Memory B cell (primary cell): Measurements from ENCODE around the gene PTPRCAP.
"Not testable (repeated sequence)": the region's sequence is repeated elsewhere in the genome, so short reads cannot be mapped to it uniquely, and the experiment has no call there.

Experiments used
- ATAC-seq: fragments of 150-1000 bp; cut with Tn5 transposase; 2 replicates; pipeline ENCODE4 v1.10.0; 2021; ENCODE audit warnings: low read depth, mild to moderate bottlenecking, moderate library complexity
- DNase-seq, 2 donors: peaks; one replicate each; pipeline ENCODE4 v3.0.0; 2022; ENCODE audit warnings: low spot score in 2 of 2
- H3K27ac Mint-ChIP-seq: one replicate; pipeline ENCODE4 v1.8.0; 2022; ENCODE audit warnings: mild to moderate bottlenecking, moderate library complexity, mixed read lengths
- H3K27me3 Mint-ChIP-seq: one replicate; pipeline ENCODE4 v1.8.0; 2022; ENCODE audit warnings: mixed read lengths
- H3K36me3 Mint-ChIP-seq: one replicate; pipeline ENCODE4 v1.8.0; 2022; ENCODE audit warnings: mild to moderate bottlenecking, mixed read lengths
- H3K4me1 Mint-ChIP-seq: one replicate; pipeline ENCODE4 v1.8.0; 2022; ENCODE audit warnings: mixed read lengths
- H3K4me3 Mint-ChIP-seq: one replicate; pipeline ENCODE4 v1.8.0; 2022; ENCODE audit warnings: mild to moderate bottlenecking, moderate library complexity, mixed read lengths
- H3K9me3 Mint-ChIP-seq: one replicate; pipeline ENCODE4 v1.8.0; 2022; ENCODE audit warnings: mixed read lengths

PTPRCAP gene

DNA sequence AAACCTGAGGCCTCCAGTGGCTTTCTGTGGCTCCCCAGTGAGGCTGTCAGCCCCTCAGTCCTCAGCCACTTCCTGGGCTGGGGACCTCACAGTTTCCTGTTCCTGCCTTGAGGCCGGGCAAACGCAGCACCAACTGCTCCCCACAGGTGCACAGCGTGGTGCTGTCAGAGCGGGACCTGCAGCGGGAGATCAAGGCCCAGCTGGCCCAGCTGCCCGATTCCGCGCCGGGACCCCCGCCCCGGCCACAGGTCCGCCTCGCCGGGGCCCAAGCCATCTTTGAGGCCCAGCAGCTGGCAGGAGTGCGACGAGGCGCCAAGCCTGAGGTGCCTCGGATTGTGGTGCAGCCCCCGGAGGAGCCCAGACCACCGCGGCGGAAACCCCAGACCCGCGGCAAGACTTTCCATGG, 28.2 kb downstream of the PTPRCAP start:
- Mint-ChIP-seq H3K9me3 (no peaks in the 10 kb centered on the region), H3K27ac (peak overlapping the region; percentile 86), H3K36me3 (peaks cover 18% of the 10 kb centered on the region), H3K4me1 (peaks cover 63% of the 10 kb centered on the region), H3K4me3 (peak overlapping the region; percentile 93), H3K27me3 (no peaks in the 10 kb centered on the region)
- DNase-seq, result peak; percentile 47 to 48
- ATAC-seq, result peak; percentile 74

DNA sequence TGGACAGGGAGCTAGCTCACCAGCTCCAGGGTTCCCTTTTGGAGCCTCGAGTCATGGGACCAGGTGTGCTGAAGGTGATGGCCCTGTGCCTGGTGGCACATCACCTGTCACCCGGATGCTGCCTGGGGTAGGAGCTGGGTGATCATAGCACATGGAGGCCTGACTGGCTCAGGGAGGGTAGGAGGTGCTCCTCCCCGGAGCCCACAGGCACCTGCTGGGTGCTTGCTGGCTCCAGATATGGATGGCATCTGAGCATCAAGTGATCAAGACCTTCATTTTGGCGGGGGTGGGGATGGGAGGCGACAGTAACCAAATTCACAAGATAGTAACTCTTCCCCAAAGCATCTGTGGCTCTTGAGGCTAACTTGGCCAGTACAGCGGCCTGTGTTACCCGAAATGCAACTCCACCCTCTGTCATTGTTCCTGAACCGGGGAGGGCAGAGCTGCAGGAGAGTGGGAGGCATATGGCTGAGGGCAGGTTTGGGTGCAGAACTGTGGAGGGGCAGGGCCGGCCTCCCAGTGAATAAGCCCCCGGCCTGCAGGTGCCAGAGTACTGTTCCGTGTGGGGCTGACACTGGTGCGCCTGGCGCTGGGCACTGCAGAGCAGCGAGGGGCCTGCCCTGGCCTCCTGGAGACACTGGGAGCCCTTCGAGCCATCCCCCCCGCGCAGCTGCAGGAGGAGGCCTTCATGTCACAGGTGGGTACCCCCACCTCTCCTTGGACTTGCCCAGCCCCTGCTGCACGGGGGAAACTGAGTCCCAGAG, 28.9 kb downstream of the PTPRCAP start:
- Mint-ChIP-seq H3K27me3 (no peaks in the 10 kb centered on the region), H3K4me3 (peak overlapping the region; percentile 93), H3K27ac (peak overlapping the region; percentile 45), H3K4me1 (peaks cover 65% of the 10 kb centered on the region), H3K9me3 (no peaks in the 10 kb centered on the region), H3K36me3 (peaks cover 20% of the 10 kb centered on the region)
- peak; percentile 3 for ATAC-seq
- no peak for DNase-seq

DNA sequence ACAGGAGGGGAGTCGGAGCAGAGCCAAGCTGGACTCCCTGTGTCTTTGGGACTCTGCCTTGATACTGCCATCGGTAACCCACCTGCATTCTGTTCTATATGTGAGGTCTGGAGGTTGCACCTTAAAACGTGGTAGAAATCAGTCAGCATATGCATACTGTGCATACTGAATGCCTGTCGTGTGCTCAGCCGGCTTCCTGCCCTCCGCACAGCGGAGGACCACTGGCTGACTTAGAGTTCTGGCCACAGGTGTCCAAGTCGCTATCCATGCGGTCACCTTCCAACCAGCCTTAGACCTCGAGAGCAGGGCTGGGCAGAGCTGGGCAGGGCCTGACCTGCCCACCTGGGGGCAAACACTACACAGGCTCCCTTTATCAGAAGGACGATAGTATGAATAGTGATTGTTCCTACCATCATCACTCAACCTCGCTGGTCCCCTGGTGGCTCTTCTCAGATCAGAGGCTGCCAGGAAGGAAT, 29.8 kb downstream of the PTPRCAP start:
- H3K27me3 Mint-ChIP-seq, result no peaks in the 10 kb centered on the region
- peak overlapping the region; percentile 91 for H3K27ac Mint-ChIP-seq
- H3K4me1 Mint-ChIP-seq, result peaks cover 59% of the 10 kb centered on the region
- no peaks in the 10 kb centered on the region for H3K9me3 Mint-ChIP-seq
- H3K36me3 Mint-ChIP-seq, result peaks cover 23% of the 10 kb centered on the region
- ATAC-seq (no peak), DNase-seq (no peak)
- peak overlapping the region; percentile 93 for H3K4me3 Mint-ChIP-seq

DNA sequence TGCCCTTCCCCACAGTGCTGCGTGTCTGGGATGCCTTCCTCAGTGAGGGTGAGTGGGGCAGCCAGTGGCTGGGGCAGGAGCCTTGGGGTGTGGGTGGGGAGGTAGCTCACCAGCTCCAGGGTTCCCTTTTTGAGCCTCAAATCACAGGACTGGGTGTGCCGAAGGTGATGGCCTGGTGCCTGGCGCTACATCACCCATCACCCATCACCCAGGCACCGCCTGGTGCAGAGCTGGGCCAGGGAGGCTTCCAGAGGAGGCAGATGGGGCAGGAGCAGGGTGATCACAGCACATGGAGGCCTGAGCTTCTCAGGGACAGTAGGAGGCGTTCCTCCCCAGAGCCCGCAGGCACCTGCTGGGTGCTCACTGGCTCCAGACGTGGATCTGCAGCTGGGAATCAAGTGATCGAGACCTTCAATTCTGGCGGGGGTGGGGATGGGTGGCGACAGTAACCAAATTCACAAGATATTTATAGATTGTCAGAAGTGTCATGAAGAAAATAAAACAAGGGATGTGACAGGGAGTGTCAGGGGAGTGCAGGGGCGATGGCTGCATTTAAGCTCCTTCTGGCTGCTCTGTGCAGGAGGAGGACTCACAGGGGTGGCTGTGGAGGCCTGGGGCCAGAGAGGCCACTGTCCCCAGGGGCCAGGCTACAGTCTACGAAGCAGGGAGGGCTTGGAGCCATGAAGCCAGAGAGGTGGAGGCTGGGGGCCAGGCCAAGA, 30.4 kb downstream of the PTPRCAP start:
- DNase-seq (no peak), ATAC-seq (no peak)
- no peaks in the 10 kb centered on the region for H3K27me3 Mint-ChIP-seq
- peak overlapping the region; percentile 91 for H3K27ac Mint-ChIP-seq
- no peaks in the 10 kb centered on the region for H3K9me3 Mint-ChIP-seq
- peaks cover 55% of the 10 kb centered on the region for H3K4me1 Mint-ChIP-seq
- peak overlapping the region; percentile 93 for H3K4me3 Mint-ChIP-seq
- H3K36me3 Mint-ChIP-seq, result peaks cover 23% of the 10 kb centered on the region

DNA sequence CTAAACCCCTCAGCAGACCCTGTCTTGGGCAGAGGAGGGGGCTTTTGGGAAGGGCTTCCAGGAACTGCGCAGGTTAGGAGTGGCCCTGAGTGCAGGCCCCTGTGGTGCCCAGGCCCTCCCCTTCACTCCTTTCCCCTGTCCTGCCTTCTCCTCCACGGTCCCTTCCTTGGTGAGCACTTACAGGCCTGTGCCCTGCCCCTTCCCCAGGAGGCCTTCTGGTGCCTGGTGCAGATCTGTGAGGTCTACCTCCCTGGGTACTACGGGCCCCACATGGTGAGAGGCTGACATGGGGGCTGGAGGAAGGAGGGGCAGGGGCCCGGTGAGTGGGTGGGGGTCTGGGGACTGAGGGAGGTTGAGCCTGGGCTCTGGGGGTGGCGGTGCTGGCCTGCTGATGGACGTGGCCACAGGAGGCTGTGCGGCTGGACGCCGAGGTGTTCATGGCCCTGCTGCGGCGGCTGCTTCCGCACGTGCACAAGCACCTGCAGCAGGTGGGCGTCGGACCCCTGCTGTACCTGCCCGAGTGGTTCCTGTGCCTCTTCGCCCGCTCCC, 31.0 kb downstream of the PTPRCAP start:
- ATAC-seq (no peak), DNase-seq (no peak)
- Mint-ChIP-seq H3K4me3 (peak overlapping the region; percentile 93), H3K9me3 (no peaks in the 10 kb centered on the region), H3K27ac (peak overlapping the region; percentile 91), H3K36me3 (peaks cover 23% of the 10 kb centered on the region), H3K27me3 (no peaks in the 10 kb centered on the region), H3K4me1 (peaks cover 49% of the 10 kb centered on the region)

DNA sequence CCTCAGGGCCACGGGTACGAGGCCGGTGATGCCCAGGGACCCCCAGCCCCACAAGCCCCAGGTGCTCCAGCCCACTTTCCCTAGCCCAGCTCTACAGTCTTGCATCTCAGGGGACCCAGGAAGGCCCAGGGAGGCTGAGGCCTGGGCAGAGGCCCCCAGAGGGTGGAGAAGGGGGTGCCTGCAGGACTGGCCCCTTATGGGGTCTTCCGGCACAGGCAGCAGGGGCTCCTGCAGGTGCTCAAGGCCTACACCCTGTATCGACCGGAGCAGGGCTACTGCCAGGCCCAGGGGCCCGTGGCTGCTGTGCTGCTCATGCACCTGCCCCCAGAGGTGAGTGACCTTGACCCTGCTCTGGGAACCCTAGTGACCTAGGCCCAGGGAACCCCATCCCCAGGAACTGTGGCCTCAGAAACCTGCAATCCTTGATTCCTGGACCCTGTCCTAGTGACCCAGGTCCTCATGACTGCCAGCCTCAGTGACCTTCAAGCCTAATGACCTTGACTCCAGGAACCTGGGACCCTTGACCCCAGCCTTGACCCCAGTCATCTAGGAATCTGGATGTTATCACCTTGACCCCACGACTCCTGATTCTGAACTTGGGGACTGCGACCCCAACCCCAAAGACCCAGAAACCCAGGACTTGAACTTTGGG, 31.7 kb downstream of the PTPRCAP start:
- ATAC-seq (no peak), DNase-seq (no peak)
- Mint-ChIP-seq H3K4me3 (peak overlapping the region; percentile 93), H3K9me3 (no peaks in the 10 kb centered on the region), H3K27ac (peak overlapping the region; percentile 91), H3K27me3 (no peaks in the 10 kb centered on the region), H3K36me3 (peaks cover 23% of the 10 kb centered on the region), H3K4me1 (peaks cover 45% of the 10 kb centered on the region)

DNA sequence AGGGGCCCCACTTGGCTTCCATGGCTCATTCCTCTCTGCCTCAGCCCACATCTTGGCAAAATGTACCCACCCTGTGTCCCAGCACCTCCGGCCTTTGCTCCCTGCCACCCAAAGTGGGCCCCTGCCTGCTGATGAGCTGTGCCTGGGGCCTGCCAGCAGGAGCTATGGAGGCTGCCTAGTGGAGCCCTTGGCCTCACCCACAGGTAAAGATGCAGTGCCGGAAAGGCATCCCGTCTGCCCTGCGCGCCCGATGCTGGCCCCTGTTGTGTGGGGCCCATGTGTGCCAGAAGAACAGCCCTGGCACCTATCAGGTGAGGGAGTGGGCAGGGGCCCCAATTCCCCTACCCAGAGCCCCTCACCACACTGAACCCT, 32.3 kb downstream of the PTPRCAP start:
- H3K27ac Mint-ChIP-seq, result peak overlapping the region; percentile 88
- ATAC-seq (no peak), DNase-seq (no peak)
- H3K27me3 Mint-ChIP-seq, result no peaks in the 10 kb centered on the region
- peaks cover 42% of the 10 kb centered on the region for H3K4me1 Mint-ChIP-seq
- no peaks in the 10 kb centered on the region for H3K9me3 Mint-ChIP-seq
- peak overlapping the region; percentile 93 for H3K4me3 Mint-ChIP-seq
- H3K36me3 Mint-ChIP-seq, result peaks cover 23% of the 10 kb centered on the region

DNA sequence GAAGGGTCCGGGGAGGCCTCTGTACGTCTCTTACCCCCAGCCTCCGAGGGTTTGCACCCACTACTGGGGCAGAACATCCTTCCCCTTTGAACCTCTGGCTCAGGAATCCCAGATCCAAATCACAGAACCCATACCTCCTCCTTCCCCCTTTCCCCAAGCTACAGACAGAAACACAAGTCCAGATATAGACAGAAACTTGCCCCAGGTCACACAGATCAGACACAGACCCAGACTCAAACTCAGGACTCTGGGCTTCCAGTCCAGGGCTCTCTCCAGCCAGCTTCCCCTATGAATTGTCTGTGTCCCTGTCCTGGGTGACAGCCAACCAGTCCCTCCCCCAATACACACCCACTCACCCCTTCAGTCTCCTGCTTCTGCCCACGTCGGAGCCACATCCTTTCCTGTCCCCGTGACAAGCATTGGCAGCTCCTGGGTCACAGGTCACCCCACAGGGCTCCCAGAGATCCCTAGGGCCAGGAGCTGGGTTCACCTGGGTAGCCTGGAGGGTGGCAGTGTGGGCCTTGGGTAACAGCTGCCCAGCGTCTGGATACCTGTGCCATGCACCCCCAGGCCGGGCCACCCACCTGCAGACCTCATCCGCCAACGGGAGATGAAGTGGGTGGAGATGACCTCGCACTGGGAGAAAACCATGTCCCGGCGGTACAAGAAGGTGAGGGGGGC, 32.8 kb downstream of the PTPRCAP start:
- Mint-ChIP-seq H3K4me1 (peaks cover 39% of the 10 kb centered on the region), H3K27me3 (no peaks in the 10 kb centered on the region), H3K4me3 (peak overlapping the region; percentile 93), H3K27ac (peak overlapping the region; percentile 88), H3K36me3 (peaks cover 21% of the 10 kb centered on the region), H3K9me3 (no peaks in the 10 kb centered on the region)
- ATAC-seq (no peak), DNase-seq (no peak)

DNA sequence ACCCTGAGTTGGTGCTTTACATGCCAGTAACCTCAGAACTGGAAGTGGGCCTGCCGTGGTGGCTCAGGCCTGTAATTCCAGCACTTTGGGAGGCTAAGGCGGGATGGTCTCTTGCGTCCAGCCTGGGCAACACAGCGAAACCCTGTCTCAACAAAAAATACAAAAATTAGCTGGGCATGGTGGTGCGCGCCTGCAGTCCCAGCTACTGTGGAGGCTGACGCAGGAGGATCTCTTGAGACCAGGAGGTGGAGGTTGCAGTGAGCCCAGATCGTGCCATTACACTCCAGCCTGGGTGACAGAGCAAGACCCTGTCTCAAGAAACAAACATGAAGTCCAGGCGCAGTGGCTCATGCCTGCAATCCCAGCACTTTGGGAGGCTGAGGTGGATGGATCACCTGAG, 34.4 kb downstream of the PTPRCAP start:
- H3K9me3 Mint-ChIP-seq, DNase-seq, H3K27me3 Mint-ChIP-seq, ATAC-seq: not testable (repeated sequence)
- Mint-ChIP-seq H3K4me1 (peaks cover 30% of the 10 kb centered on the region), H3K27ac (peak overlapping the region; percentile 88), H3K36me3 (peaks cover 21% of the 10 kb centered on the region), H3K4me3 (peak overlapping the region; percentile 93)

DNA sequence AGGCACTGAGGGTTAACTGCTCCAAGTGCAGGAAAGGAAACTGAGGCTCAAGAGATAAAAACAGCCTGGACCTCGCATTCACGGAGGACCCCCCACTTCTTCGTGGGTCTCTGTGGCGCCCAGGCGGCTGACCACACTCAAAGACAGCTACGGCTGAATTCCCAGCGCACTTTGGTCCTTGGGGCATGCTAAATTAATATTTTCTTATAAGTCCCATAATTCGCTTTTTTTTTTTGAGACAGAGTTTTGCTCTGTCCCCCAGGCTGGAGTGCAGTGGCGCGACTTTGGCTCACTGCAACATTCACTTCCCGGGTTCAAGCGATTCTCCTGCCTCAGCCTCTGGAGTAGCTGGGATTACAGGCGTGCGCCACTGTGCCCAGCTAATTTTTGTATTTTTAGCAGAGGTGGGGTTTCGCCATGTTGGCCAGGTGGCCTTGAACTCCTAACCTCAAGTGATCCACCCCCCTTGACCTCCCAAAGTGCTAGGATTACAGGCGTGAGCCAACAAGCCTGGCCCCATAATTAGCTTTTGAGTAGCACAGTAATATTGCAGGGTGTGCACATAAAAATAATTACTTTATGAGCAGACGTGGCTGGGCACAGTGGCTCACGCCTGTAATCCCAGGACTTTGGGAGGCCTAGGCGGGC, 35.2 kb downstream of the PTPRCAP start:
- not testable (repeated sequence) for H3K27me3 Mint-ChIP-seq, H3K9me3 Mint-ChIP-seq, H3K27ac Mint-ChIP-seq, DNase-seq, ATAC-seq
- Mint-ChIP-seq H3K36me3 (peaks cover 25% of the 10 kb centered on the region), H3K4me3 (peak overlapping the region; percentile 75), H3K4me1 (peaks cover 29% of the 10 kb centered on the region)

DNA sequence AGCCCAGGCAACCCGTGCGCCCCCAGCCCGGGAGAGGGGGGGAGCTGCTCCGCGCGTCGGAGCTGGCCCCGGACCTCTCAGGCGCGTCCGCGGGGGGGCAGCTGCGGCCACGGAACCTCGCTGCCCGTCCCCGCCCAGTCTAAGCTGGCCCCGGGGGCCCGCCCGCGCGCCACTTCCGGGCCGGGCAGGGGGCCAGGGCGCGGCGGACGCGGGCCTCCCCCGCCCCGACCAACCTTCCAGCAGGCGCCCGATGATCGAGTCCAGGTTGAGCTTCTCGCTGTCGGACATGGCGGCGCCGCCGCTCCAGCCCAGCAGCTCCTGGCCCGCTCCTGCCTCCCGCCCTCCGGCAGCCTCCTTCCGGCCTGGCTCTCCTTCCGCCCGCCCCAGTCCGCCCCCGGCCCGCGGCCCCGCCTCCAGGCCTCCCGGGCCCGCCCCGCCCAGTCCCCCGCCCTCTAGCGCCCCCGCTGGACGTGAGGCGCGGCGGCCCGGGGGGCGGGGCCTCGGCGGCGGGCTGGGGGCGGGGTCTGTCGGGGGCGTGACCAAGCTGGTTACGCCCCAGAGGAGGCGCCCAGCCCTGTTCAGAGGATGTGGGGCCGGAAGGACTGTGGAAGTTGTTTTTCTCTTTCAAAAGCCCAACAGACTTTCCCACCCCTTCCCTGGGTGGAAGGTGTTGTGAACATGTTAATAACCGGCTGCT, 35.8 kb downstream of the PTPRCAP start, which contains the start of gene PPP1CA:
Gene PPP1CA (minus strand): TSS at position 364 of the 697 bp plus-strand sequence. CDS start 76 bp downstream, at position 288.
- H3K27me3 Mint-ChIP-seq, result no peaks in the 10 kb centered on the region
- peaks cover 21% of the 10 kb centered on the region for H3K36me3 Mint-ChIP-seq
- H3K4me1 Mint-ChIP-seq, result peaks cover 28% of the 10 kb centered on the region
- peak within 1 kb of the TSS; percentile 69 for H3K27ac Mint-ChIP-seq
- ATAC-seq (peak; percentile 74), DNase-seq (peak; percentile 93 to 96)
- peak within 1 kb of the TSS; percentile 86 for H3K4me3 Mint-ChIP-seq
- H3K9me3 Mint-ChIP-seq, result no peaks in the 10 kb centered on the region

DNA sequence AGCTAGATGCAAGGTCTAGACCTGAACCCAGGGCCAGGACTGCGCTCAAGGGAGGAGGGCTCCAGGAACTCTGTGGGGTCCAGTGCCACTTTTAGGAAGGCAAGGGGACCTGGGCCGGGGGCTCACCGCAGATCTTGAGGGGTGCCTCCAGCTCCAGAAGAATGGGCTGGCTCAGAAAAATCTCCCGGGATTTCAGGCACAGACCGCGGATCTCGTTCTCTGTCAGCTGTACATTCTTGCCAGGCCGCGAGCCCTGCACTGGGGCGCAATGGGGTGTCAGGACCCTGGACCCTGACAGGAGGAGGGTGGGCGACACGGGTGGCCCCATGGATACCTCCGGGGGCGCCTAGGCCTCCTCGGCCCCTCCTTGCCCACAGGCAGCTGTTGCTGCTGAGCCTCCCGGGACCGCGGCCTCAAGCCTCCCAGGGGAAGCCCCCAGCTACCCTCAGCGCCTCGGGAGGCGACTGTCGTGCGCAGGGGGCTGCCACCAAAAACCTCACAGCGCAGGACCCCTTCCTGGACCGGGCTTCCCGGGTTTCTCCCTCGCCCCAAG, 36.5 kb downstream of the PTPRCAP start:
- Mint-ChIP-seq H3K27ac (peak overlapping the region; percentile 69), H3K36me3 (peaks cover 17% of the 10 kb centered on the region), H3K9me3 (no peaks in the 10 kb centered on the region), H3K4me3 (peak overlapping the region; percentile 86), H3K27me3 (no peaks in the 10 kb centered on the region), H3K4me1 (peaks cover 26% of the 10 kb centered on the region)
- peak; percentile 4 for ATAC-seq
- DNase-seq, result peak in 1 of 2 donors; percentile 43
